ENCODE data around the gene CSTPP1.

- TF ChIP-seq, protein P1, sequence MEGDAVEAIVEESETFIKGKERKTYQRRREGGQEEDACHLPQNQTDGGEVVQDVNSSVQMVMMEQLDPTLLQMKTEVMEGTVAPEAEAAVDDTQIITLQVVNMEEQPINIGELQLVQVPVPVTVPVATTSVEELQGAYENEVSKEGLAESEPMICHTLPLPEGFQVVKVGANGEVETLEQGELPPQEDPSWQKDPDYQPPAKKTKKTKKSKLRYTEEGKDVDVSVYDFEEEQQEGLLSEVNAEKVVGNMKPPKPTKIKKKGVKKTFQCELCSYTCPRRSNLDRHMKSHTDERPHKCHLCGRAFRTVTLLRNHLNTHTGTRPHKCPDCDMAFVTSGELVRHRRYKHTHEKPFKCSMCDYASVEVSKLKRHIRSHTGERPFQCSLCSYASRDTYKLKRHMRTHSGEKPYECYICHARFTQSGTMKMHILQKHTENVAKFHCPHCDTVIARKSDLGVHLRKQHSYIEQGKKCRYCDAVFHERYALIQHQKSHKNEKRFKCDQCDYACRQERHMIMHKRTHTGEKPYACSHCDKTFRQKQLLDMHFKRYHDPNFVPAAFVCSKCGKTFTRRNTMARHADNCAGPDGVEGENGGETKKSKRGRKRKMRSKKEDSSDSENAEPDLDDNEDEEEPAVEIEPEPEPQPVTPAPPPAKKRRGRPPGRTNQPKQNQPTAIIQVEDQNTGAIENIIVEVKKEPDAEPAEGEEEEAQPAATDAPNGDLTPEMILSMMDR (IDR thresholded peaks at IDR 0.05; ENCODE audit: insufficient read depth, low read depth, low read length), result no peak
- TF ChIP-seq EZH2 (IDR thresholded peaks at IDR 0.05; ENCODE audit: insufficient read depth, low read length), result no peak
These were observed 171.7 kb downstream of the CSTPP1 start for GRCh38 chr11:47108214-47108613.
